ENCODE results near the gene VPS13D. TPM values are rescaled to one million over a fixed set of nuclear protein-coding genes. Genes with fewer than 3 reads are reported as not detected.

The VPS13D gene, protein sequence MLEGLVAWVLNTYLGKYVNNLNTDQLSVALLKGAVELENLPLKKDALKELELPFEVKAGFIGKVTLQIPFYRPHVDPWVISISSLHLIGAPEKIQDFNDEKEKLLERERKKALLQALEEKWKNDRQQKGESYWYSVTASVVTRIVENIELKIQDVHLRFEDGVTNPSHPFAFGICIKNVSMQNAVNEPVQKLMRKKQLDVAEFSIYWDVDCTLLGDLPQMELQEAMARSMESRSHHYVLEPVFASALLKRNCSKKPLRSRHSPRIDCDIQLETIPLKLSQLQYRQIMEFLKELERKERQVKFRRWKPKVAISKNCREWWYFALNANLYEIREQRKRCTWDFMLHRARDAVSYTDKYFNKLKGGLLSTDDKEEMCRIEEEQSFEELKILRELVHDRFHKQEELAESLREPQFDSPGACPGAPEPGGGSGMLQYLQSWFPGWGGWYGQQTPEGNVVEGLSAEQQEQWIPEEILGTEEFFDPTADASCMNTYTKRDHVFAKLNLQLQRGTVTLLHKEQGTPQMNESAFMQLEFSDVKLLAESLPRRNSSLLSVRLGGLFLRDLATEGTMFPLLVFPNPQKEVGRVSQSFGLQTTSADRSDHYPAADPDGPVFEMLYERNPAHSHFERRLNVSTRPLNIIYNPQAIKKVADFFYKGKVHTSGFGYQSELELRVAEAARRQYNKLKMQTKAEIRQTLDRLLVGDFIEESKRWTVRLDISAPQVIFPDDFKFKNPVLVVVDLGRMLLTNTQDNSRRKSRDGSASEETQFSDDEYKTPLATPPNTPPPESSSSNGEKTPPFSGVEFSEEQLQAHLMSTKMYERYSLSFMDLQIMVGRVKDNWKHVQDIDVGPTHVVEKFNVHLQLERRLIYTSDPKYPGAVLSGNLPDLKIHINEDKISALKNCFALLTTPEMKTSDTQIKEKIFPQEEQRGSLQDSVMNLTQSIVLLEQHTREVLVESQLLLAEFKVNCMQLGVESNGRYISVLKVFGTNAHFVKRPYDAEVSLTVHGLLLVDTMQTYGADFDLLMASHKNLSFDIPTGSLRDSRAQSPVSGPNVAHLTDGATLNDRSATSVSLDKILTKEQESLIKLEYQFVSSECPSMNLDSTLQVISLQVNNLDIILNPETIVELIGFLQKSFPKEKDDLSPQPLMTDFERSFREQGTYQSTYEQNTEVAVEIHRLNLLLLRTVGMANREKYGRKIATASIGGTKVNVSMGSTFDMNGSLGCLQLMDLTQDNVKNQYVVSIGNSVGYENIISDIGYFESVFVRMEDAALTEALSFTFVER (N-terminal part only)
- total RNA-seq, result 39.0 and 45.9 TPM in 2 replicates

DNA sequence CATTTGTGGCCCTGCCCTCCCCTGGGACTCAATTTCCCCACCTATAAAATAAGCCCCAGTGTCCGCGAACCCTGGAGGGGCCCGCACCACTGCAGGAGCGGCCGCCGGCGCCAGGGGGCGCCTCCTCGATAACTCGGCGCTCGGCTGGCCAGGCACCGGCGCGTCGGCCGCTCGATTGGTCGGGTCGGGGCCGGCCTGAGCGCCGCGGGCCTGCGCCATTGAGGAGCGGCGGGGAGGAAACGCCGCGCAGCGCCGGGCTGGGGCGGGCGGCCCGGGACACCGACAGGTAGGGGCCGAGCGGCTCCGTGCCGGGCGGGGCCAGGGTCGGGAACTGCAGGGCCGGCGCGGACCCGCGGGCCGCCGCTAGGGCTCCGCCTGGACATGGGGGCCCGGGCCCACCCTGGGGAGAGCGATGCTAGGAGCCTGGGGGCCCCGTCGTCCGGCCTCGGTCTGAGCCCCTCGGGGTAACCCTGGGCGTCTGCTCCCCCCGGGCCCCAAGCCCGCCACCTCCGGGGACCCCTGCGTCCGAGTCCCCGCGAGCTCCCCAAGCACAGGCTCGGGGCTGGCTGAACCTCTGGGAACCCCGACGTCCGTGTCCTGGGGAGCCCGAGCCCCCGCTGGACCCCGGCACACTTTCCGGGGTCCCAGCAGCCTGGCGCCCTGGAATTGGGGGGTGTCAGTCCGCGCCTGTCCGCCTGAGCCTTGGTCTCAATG lies at the start of gene VPS13D:
TSS of gene VPS13D (plus strand) at position 196 of the 714 bp plus-strand sequence. CDS start 4,237 bp downstream, outside the sequence.
- DNase-seq, result peak; percentile 88

DNA sequence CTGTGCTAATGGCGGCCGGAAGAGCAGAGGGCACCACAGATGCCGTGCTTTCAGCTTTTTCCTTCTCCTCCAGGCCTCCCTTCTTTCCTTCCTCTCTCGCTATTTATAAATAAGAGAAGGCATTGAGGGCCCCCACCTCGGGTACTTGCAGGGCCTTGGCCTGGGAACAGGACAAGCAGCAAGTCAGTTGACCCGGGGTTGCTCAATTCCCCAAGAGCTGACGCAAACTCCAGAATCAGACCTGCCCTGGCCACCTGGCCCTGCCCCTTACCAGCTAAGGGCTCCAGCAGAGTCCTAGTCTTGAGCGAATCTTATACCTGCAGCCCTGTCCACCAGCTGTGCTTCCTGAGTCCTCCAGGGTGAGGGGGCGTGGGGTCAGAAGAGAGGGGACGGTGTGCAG lies 49.5 kb upstream of the VPS13D start:
- DNase-seq, result no peak

DNA sequence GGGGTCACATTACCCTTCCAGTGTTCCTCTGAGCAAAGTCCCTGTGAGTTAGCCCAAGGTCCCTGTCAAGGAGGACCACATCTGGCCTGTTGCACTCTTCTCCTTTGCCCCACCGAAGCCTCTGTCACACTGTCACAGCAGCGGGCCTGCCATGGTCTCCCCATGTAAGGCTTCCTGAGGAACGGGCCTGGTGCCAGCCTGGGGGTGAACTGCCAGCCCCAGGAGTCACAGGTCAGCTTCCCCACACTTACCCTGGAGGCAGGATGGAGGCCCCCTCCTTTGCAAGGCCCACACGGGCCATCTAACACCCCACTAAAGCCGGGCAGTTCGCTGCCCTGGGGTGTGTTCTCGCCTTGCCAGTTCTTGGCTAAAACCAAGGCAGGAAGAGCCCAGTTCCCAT lies 48.9 kb upstream of the VPS13D start:
- DNase-seq, result no peak

DNA sequence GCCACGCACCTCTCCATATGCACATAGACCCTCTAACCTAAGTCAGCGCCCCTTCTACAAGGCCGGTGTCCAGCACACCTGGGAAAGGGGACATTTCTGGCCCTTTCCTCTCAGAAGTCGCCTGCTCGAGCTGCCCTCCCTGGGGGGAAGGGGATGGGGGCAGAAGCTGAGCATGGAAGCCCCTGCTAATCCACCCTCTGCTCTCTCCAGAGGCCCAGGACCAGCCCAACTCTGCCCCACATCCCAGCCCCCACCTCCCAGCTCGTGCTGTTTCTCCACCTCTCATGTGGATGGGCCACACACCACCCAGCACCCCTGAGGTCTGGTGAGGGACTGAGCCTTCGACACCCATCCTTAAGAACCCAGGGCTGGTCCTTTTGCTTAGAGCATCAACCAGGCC lies 48.3 kb upstream of the VPS13D start:
- DNase-seq, result no peak

DNA sequence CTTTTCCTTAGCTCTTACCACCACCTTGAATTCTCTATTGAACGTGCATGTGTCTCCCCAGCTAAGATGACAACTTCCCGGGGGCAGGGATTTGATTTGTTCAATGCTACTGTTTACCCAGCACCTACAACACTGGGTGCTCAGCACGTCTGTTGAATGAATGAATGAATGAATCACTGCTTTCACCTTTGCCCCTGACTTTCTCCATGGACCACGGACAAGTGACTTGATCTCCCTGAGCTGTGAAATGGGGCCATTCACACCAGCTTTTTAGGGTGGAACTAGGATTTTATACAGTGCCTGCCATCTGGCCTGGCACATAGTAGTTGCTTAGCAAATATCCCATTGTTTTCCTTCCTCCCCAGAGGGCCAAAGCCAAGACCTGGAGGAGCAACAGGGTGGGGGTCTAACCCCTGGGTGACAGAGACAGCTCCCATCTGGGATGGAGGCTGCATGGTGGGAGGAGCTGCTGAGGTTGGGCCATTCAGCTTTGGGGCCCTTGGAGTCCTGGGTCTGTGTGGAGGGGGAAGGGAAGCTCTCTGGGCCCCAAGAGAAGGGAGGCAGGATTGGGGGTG lies 47.3 kb upstream of the VPS13D start:
- no peak for DNase-seq

DNA sequence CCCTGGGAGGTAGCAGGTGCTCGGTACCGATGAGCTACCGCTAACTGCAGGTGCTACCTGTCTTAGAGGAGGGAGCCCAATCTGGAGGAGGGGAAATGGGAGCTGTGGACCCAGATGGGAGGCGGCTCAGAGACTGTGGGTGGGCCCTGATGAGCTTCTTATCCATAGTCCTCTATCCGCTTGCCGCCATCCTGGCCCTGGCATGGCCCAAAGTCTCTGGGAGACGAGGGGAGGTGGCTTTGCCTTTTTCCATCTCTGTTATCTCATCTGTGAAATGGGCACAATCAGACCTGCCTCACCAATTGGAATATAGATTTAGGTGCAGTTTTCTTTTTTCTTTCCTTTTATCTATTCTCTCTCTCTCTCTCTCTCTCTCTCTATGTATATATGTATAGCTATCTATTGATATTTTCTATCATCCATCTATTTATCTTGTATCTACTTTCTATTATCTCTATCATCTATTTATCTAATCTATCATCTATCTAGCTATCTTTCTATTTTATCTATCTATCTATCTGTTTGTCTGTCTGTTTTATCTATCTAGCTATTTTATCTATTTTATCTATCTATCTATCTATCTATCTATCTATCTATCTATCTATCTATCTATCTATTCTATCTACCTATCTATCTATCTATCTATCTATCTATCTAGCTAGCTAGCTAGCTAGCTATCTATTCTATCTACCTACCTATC lies 46.6 kb upstream of the VPS13D start:
- DNase-seq, result no peak

DNA sequence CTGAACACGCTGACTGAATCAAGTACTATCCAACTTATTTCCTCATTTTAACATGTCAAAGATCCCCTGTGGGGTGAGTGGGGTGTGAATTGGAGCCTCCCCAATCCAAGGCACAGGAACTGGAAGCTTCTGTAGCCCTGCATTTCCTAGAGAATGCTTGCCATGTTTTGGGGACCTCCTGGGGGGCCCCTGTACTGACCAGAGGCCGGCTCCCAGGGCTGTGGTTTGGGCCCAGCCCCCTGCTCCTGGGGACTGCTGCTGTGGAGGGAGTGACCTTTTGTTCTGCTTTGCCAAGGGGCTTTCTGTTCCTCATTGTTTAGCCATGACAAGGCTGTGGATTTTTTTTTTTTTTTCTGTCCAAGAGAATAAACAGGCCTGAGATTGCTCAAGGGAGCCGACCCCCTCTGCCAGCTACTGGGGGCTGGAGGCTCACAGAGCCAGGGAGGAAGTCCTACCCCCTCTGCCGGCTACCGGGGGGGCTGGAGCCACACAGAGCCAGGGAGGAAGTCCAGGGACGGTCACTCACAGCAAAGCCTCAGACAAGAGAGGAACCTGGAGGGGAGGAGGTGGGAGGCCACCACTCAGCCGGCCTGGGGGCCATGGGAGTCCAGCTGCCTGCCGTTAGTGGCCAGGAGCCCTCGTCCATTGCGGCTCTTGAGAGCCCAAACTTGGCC lies 45.7 kb upstream of the VPS13D start:
- DNase-seq, result peak; percentile 89

DNA sequence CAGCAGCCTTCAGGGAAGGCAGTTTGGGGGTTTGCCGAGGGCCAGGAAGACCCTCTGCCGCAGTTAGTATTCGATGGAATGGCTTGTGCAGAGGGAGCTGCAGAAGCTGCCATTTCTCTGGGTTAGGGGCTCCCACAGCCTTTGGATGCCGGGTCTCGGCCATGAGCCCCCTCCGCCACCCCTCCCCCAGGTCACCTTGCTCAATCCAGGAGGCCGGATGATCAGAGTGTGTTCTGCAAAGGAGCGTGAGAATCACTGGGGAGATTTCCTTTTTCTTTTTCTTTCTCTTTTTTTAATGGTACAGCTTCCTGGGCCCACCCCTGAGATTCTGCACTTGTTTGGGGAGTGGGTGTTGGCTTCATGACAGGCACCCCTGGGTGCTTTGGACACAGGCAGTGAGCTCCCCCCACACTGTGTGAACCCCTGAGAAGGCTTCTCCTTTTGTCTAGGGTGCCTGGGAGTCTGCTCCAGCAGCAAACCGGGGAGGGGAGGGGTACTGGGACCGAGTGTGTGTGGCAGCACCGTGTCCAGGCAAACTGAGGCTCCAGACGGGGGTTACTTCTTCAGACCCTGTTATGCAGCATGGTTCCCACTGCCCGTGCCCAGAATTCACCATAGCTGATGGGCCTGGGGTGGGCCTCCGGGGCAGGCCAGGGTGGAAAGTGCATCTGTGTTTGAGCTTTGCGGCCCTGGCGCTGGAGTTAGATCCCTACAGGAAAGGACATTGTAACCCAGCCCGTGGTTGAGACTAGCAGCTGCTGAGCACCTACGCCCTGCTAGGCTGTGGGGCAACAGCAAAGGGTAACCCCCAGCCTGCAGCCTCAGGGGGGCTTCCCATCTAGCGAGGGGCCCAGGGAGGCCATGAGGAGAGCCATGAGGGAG lies 44.6 kb upstream of the VPS13D start:
- DNase-seq, result peak; percentile 40

DNA sequence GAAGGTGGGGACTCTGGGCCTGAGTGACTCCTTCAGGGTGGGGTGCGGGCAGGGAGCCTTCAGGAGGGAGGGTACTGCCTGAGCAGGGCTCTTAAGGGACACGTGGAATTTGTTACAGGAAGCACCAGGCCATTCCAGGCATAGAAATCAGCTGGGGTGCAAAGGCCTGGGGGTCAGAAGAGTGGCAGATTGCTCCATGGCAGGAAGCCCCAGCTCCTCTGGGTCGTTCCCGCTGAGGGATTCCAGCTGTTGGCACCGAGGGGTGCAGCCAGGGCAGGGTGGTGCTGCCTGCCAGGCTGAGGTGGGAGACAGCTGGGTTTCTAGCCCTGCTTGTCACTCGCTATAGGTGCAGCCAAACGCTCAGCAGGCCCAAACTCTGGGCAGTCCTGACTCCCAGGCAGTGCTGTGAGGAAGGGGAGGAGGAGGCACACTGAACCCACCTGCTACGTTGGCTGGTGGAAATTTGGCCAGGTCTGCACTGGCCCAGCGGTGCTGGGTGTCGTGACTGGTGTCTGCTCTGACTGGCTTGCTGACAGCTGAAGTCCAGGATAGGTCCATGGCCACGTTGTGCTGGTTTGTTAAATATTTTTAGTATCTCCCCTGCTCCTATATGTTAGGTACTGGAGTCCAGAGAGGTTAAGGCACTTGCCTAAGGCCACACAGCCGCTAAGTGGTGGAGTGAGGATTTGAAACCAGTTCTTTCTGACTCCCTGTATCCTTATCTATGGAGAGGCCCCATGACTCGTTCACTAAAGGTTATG lies 43.7 kb upstream of the VPS13D start:
- DNase-seq, result peak; percentile 35

DNA sequence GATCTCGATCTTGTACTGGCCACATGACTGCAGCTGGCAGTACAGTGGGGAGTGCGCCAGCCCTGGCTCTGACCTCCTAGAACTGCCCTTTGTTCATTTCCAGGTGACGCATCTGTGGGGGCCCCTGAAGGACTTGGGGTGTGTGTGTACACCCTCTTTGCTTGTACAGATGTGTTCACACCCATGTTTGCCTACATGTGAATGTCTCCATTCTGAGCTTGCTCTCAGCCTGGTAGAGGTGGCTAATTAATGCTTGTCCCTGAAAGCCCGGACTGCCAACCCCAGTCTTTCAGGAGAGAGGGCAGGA lies 43.2 kb upstream of the VPS13D start:
- no peak for DNase-seq

DNA sequence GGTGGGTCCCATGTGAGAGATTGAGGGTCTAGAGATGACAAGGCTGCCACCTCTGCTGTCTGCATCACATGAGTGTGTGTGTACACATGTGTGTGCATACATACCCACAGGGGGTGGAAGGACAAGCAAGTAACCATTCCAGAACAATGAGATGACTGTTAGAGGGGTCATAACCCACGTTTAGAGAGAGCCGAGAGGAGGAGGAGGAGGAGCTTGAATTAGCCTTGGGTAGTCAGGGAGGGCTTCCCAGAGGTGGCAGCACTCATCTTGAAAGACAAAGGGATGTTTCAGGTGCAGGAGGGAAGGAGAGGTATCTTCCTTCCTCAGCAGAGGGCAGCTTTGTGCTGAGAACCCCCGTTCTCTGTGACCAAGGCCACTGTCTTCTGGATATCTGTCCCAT lies 41.7 kb upstream of the VPS13D start:
- DNase-seq, result no peak

DNA sequence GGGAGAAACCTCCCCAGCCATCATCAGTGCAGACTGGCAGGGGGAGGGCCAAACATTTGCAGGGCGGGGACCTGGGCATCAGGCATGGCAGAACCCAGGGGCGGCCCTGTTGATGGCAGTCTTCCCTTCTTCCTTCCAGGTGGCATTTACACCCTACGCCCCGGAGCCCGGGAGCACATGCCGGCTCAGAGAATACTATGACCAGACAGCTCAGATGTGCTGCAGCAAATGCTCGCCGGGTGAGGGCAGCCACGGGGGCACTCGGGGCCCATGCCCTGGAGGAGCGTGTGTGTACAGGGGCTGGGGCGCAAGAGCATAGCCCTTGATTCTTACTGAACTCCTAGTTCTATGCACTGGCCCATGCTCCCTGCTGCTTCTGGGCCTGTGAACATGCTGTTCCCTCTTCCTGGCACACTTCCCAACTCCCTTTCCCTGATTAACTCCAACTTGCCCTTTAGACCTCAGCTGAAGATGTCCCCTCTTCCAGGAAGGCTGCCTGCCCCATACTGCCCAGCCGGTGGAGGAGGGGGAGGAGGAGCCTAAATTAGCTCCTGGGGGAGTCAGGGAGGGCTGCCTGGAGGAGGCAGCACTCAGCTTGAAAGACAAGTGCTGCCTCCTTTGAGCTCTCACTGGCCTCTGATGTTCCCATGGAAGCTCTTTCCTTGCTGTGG lies 41.0 kb upstream of the VPS13D start:
- no peak for DNase-seq

DNA sequence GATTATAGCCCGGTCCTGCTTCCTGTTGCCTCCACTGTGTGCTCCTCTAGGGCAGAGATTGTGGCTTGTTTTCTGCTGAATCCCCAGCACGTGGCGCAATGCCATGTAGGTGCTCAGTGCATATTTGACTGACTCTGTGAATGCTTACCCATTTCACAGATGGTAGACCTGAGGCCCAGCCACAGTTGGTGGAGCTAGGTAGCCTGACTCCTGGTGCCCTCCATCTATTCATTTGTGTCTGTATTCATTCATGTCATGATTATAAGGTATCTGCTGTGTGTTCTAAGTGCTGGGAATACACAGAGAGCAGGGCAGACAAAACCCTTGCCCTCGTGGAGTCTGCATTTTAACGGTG lies 40.5 kb upstream of the VPS13D start:
- no peak for DNase-seq

DNA sequence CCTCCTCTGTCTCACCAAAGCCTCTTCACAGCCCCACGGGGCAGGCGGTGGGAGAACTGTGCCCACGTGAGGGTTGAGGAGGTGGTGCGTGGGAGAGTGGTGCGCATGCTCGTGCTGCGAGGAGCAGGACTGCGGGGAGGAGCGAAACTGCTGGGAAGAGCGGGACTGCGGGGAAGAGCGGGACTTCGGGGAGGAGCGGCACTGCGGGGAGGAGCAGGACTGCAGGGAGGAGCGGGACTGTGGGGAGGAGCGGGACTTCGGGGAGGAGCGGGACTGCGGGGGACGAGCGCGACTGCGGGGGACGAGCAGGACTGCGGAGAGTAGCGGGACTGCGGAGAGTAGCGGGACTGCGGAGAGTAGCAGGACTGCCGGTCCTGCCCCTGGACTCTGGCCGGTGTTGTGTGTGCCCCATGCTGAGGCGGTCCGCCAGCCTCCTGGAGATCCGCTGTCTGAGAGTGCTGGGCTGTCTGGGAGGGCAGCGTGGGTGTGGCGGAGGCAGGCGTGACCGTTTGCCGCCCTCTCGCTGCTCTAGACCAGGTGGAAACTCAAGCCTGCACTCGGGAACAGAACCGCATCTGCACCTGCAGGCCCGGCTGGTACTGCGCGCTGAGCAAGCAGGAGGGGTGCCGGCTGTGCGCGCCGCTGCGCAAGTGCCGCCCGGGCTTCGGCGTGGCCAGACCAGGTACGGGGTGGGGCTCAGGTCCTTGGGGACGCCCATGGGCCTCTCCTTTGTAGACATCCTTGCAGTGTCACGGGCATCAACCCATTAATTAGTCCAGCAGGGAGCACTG lies 38.4 kb upstream of the VPS13D start:
- DNase-seq, result no peak

DNA sequence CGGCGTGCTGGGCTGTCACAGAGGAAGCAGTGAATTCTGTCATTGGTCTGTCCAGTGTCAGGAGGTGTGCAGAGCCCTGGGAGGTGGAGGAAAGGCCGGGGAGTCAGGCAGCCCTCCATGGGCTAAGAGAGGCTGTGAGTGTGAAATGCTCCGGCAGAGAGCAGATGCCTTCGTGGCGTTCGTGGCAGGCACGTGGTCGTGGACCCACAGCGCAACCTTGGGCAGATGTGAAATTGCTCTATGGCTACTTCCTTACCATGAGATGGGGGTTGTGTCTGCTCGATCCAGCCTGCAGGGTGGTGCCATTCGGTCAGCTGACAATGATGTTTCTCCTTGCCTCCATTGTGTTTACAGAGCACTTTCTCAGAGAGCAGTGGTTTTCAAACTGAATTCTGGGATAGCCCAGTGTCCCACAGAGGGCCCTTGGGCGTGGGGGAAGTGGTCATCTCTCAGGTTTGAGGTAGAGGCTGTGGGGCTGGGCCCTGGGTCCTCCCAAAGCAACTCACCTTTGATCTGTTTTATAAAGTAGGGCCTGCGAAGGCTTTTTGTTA lies 35.1 kb upstream of the VPS13D start:
- DNase-seq, result no peak

DNA sequence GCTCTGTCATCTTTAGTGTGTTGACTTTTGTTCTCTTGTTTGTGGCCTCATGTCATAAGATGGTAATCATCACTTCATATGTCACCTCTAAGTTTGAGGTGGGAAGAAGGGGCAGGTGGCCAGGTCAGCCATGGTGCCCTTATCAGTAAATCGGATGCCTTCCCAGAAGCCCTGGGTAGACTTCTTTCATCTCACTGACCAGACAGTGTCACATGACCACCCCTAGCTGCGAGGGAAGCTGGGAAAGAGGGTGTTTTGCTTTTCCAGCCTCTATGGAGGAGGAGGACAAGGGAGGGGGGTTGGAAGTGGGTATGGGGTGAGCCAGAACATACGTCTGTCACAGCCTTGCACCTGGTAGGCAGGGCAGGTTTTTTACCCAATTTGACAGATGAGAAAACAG lies 34.4 kb upstream of the VPS13D start:
- DNase-seq, result no peak

Measured in dermis blood vessel endothelial cell (primary cell).